PFSK-1 (cell line): Measurements from ENCODE around the gene ANTXR1.

Experiments used
- FOXP2 ChIP-seq: optimal IDR thresholded peaks from 2 replicates; pipeline ENCODE3; 2011; ENCODE audit warnings: borderline replicate concordance, control low read depth, inconsistent platforms; ENCODE audit not compliant: insufficient read depth; ENCODE audit errors: extremely low read length, extremely low read depth
- POLR2AphosphoS5 ChIP-seq: IDR thresholded peaks from 2 replicates; pipeline ENCODE4 v1.6.1; 2012; ENCODE audit warnings: low read depth, mild to moderate bottlenecking, control low read depth, low read length, moderate library complexity
- SIN3A ChIP-seq: IDR thresholded peaks from 2 replicates; pipeline ENCODE4 v1.6.1; 2012; ENCODE audit warnings: mild to moderate bottlenecking, low read length, moderate library complexity, borderline replicate concordance; ENCODE audit not compliant: insufficient read depth
- TAF1 ChIP-seq: IDR thresholded peaks from 2 replicates; pipeline ENCODE4 v1.6.1; 2012; ENCODE audit warnings: low read length, control low read depth, borderline replicate concordance; ENCODE audit not compliant: insufficient read depth
- TF ChIP-seq, protein P1 (sequence below), 2 experiments: IDR thresholded peaks; 2 replicates each; pipeline versions ENCODE4 v1.6.1 to v1.8.0; 2011 to 2012; ENCODE audit warnings: low read depth in 2 of 2, low read length in 2 of 2, control low read depth in 1 of 2, inconsistent platforms in 1 of 2, mild to moderate bottlenecking in 1 of 2, moderate library complexity in 1 of 2; ENCODE audit not compliant: insufficient read depth in 1 of 2

Gene ANTXR1

DNA sequence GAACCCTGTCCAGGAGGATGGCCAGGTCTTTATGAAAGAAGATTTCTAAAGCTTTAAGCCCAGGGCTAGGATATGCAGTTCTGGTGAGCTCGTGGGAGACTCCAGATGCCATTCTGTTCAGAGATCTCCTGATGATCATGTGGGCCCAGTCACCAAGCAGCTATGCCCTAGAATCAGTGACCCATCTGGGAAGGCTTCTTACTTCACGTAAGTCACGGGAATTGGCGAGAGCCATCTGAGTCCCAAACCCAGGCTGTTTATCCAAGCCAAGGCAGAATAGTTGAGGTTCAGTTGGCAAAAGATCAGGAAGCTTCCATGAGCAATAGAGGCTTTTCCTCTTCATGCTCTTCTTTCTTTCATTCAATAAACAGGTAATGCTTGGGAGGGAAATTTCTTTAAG, 23.9 kb downstream of the ANTXR1 start:
- TF ChIP-seq SIN3A (no peak), FOXP2 (no peak), POLR2AphosphoS5 (no peak), TAF1 (no peak)
- TF ChIP-seq, protein P1, sequence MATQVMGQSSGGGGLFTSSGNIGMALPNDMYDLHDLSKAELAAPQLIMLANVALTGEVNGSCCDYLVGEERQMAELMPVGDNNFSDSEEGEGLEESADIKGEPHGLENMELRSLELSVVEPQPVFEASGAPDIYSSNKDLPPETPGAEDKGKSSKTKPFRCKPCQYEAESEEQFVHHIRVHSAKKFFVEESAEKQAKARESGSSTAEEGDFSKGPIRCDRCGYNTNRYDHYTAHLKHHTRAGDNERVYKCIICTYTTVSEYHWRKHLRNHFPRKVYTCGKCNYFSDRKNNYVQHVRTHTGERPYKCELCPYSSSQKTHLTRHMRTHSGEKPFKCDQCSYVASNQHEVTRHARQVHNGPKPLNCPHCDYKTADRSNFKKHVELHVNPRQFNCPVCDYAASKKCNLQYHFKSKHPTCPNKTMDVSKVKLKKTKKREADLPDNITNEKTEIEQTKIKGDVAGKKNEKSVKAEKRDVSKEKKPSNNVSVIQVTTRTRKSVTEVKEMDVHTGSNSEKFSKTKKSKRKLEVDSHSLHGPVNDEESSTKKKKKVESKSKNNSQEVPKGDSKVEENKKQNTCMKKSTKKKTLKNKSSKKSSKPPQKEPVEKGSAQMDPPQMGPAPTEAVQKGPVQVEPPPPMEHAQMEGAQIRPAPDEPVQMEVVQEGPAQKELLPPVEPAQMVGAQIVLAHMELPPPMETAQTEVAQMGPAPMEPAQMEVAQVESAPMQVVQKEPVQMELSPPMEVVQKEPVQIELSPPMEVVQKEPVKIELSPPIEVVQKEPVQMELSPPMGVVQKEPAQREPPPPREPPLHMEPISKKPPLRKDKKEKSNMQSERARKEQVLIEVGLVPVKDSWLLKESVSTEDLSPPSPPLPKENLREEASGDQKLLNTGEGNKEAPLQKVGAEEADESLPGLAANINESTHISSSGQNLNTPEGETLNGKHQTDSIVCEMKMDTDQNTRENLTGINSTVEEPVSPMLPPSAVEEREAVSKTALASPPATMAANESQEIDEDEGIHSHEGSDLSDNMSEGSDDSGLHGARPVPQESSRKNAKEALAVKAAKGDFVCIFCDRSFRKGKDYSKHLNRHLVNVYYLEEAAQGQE (IDR thresholded peaks at IDR 0.05; ENCODE audit: insufficient read depth in 1 of 2, low read depth in 2 of 2, low read length in 2 of 2) = no peak

- no peak for TF ChIP-seq SIN3A
- TF ChIP-seq POLR2AphosphoS5 = no peak
Measured at GRCh38 chr2:69041214-69041613, 28.2 kb downstream of the ANTXR1 start.

- TF ChIP-seq, protein P1 (IDR thresholded peaks at IDR 0.05; ENCODE audit: insufficient read depth in 1 of 2, low read depth in 2 of 2, low read length in 2 of 2) = no peak
- TF ChIP-seq TAF1 (no peak), POLR2AphosphoS5 (no peak), FOXP2 (no peak), SIN3A (no peak)
Measured at GRCh38 chr2:69043736-69044400, 30.9 kb downstream of the ANTXR1 start.

- TF ChIP-seq FOXP2 = peak; percentile 72
- TF ChIP-seq, protein P1 (IDR thresholded peaks at IDR 0.05; ENCODE audit: insufficient read depth in 1 of 2, low read depth in 2 of 2, low read length in 2 of 2) = no peak
- TF ChIP-seq SIN3A = peak; percentile 95; the same call in 1 of the 2 replicates
- peak; percentile 37; the same call in 1 of the 2 replicates for TF ChIP-seq POLR2AphosphoS5
- no peak for TF ChIP-seq TAF1
Measured at GRCh38 chr2:69046221-69046662, 33.3 kb downstream of the ANTXR1 start.

DNA sequence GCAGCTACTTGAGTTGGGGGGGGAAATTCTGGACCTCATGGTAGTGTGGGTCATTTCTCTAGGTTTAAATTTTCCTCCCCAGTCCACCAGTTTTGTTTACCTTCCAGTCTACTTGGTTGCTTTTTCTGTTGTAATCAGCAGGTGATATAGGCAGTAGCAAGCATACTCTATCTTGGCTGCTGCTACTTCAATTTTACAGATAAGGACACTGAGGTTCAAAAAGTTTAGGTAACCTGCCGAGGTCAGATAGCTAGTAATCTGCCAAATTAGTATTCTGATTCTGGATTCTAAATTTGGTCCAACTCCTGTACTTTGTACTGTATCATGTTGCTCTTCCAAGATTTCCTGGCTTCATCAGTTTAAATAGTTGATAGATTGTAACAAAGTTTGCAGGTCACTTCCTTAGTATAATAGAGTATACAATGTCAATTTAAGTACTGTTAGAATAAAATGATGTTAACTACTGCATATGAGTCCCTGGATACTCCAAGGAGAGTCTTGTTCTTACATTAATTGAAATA, 34.7 kb downstream of the ANTXR1 start:
- TF ChIP-seq FOXP2 (no peak), TAF1 (no peak), POLR2AphosphoS5 (no peak), SIN3A (no peak)
- TF ChIP-seq, protein P1 (IDR thresholded peaks at IDR 0.05; ENCODE audit: insufficient read depth in 1 of 2, low read depth in 2 of 2, low read length in 2 of 2) = no peak
